Measurements from ENCODE around the gene MOXD1. TPM values are rescaled to one million over a fixed set of nuclear protein-coding genes. Genes with fewer than 3 reads are reported as not detected.

The MOXD1 gene
- total RNA-seq, 1 experiment from 2014 or later = 1.0 TPM

- Histone ChIP-seq H3K27ac (ENCODE audit: low read depth, low read length) (no peak overlapping the region), H3K9me2 (ENCODE audit: insufficient read depth) (no peaks in the 10 kb centered on the region), H3K4me3 (replicated peaks in 1 of 2; ENCODE audit: low read depth in 1 of 2, low read length in 2 of 2) (no peak overlapping the region), H3K79me2 (ENCODE audit: insufficient read depth, low read length) (no peaks in the 10 kb centered on the region), H2AFZ (ENCODE audit: low read depth, low read length, poor library complexity, severe bottlenecking) (no peak overlapping the region), H3K9ac (ENCODE audit: low read length) (no peak overlapping the region), H3K9me3 (ENCODE audit: control insufficient read depth in 1 of 2, insufficient read depth in 1 of 2, low read depth in 1 of 2, low read length in 2 of 2) (no peaks in the 10 kb centered on the region), H4K20me1 (ENCODE audit: insufficient read depth) (no peaks in the 10 kb centered on the region), H3K27me3 (ENCODE audit: insufficient read depth, low read length) (no peaks in the 10 kb centered on the region), H3K4me2 (ENCODE audit: low read length) (no peak overlapping the region), H3K36me3 (ENCODE audit: control insufficient read depth in 1 of 2, insufficient read depth in 2 of 2, low read length in 2 of 2) (no peaks in the 10 kb centered on the region), H3K4me1 (ENCODE audit: control insufficient read depth in 1 of 2, insufficient read depth in 2 of 2, low read length in 2 of 2) (no peaks in the 10 kb centered on the region)
- ChIA-PET POLR2A (no interaction called here), CTCF (no interaction called here), RAD21 (ENCODE audit: low non-redundant PET in 1 of 2, low total read pairs in 2 of 2, uncharacterized antibody in 2 of 2, unreplicated experiment in 2 of 2) (no interaction called here)
- intact Hi-C loops (cut with micrococcal nuclease) = no loop called here
- ATAC-seq = no peak
- BruUV-seq (replicated peaks) = no TSS peak
- TF ChIP-seq SIN3A (IDR thresholded peaks at IDR 0.05; ENCODE audit: low read depth) (no peak), ELF1 (IDR thresholded peaks at IDR 0.05; ENCODE audit: borderline replicate concordance, low read depth) (no peak), ZBTB33 (IDR thresholded peaks at IDR 0.05; ENCODE audit: extremely low read depth, insufficient replicate concordance, low read length) (no peak), CTCF (IDR thresholded peaks at IDR 0.05 in 2 of 3, conservative IDR thresholded peaks at IDR 0.05 in 1 of 3; ENCODE audit: borderline replicate concordance in 1 of 3, insufficient read depth in 1 of 3, low read depth in 2 of 3, low read length in 2 of 3) (no peak), EZH2 (IDR thresholded peaks at IDR 0.05) (no peak), SP1 (IDR thresholded peaks at IDR 0.05; ENCODE audit: low read depth) (no peak), SRF (IDR thresholded peaks at IDR 0.05; ENCODE audit: low read depth) (no peak), ZNF274 (IDR thresholded peaks at IDR 0.05; ENCODE audit: low read depth, low read length) (no peak), YY1 (IDR thresholded peaks at IDR 0.05; ENCODE audit: extremely low read depth, insufficient replicate concordance, low read depth, low read length) (no peak), POLR2AphosphoS5 (IDR thresholded peaks at IDR 0.05; ENCODE audit: low read depth, low read length) (no peak), POLR2A (IDR thresholded peaks at IDR 0.05; ENCODE audit: borderline replicate concordance, extremely low read depth, insufficient read depth, insufficient read length) (no peak)
- no peak for DNase-seq (ENCODE audit: low read depth, low spot score)
These were observed 36.8 kb downstream of the MOXD1 start for GRCh38 chr6:132364306-132365074.

Data from HCT116 (cell line).